ENCODE data around the gene SZRD1. TPM values are rescaled to one million over a fixed set of nuclear protein-coding genes. Genes with fewer than 3 reads are reported as not detected.
A peak's percentile ranks its signal among the peaks of the same experiment; 100 is the strongest.
"Not testable (repeated sequence)": the region's sequence is repeated elsewhere in the genome, so short reads cannot be mapped to it uniquely, and the experiment has no call there.

The SZRD1 gene
- total RNA-seq, 2 experiments from 2014 or later: 184 to 238 TPM

GRCh38 chr1:16348414-16349182 lies 18.4 kb upstream of the SZRD1 start:
- Mint-ChIP-seq H3K9me3 (ENCODE audit: low read depth) (no peaks in the 10 kb centered on the region), H3K36me3 (ENCODE audit: low read depth) (peaks cover 4% of the 10 kb centered on the region), H3K27me3 (no peaks in the 10 kb centered on the region), H3K27ac (no peak overlapping the region), H3K4me1 (peaks cover 35% of the 10 kb centered on the region), H3K4me3 (no peak overlapping the region)
- CTCF ChIA-PET: interaction anchor here (0.7 kb wide), 1 partner anchor 33 kb away, joined by 4 read pairs; no protein-coding TSS in a partner anchor
- ATAC-seq: no peak
- POLR2A ChIA-PET: no interaction called here
- DNase-seq: no peak
- intact Hi-C loops (cut with DNase I, micrococcal nuclease): no loop called here

GRCh38 chr1:16349847-16350406 lies 17.1 kb upstream of the SZRD1 start:
- no peak for DNase-seq
- ChIA-PET CTCF (interaction anchor here (0.7 to 1.3 kb wide), 3 partner anchors 13 to 125 kb away, joined by 3 to 6 read pairs (median 3); no protein-coding TSS in a partner anchor), POLR2A (no interaction called here)
- Mint-ChIP-seq H3K27me3 (no peaks in the 10 kb centered on the region), H3K4me1 (peaks cover 35% of the 10 kb centered on the region), H3K4me3 (no peak overlapping the region), H3K27ac (peak overlapping the region; percentile 33), H3K9me3 (ENCODE audit: low read depth) (no peaks in the 10 kb centered on the region), H3K36me3 (ENCODE audit: low read depth) (peaks cover 4% of the 10 kb centered on the region)
- no peak for ATAC-seq
- intact Hi-C loops (cut with DNase I, micrococcal nuclease): no loop called here

- no peak for ATAC-seq
- ChIA-PET POLR2A (interaction anchor here (1.2 kb wide), 2 partner anchors 13 to 16 kb away, joined by 3 to 6 read pairs; partner anchors contain the start of gene SZRD1), CTCF (interaction anchor here (0.9 to 4.4 kb wide), 4 partner anchors 14 to 195 kb away, joined by 3 to 76 read pairs (median 6); partner anchors contain the start of gene SZRD1)
- peak; percentile 26 for DNase-seq
- peak overlapping the region; percentile 96 for H3K4me3 Mint-ChIP-seq
- H3K4me1 Mint-ChIP-seq: peaks cover 31% of the 10 kb centered on the region
- H3K36me3 Mint-ChIP-seq (ENCODE audit: low read depth): peaks cover 4% of the 10 kb centered on the region
- peak overlapping the region; percentile 76 for H3K27ac Mint-ChIP-seq
- no peaks in the 10 kb centered on the region for H3K27me3 Mint-ChIP-seq
- intact Hi-C loops (cut with DNase I, micrococcal nuclease): no loop called here
- H3K9me3 Mint-ChIP-seq (ENCODE audit: low read depth): no peaks in the 10 kb centered on the region
Observed at GRCh38 chr1:16351456-16351993, 15.5 kb upstream of the SZRD1 start.

GRCh38 chr1:16351994-16352841 lies 14.8 kb upstream of the SZRD1 start, which contains the start of gene FBXO42:
TSS of gene FBXO42 (minus strand) at chr1:16352480. CDS start at chr1:16315418, 37,062 bp downstream.
- ChIA-PET CTCF (interaction anchor here (0.7 to 4.4 kb wide), 6 partner anchors 13 to 377 kb away, joined by 3 to 76 read pairs (median 4); partner anchors contain the start of gene SZRD1), POLR2A (interaction anchor here (0.6 to 1.2 kb wide), 6 partner anchors 11 to 290 kb away, joined by 3 to 7 read pairs (median 4); partner anchors contain the start of gene SZRD1)
- DNase-seq: peak; percentile 95
- H3K36me3 Mint-ChIP-seq (ENCODE audit: low read depth): peaks cover 4% of the 10 kb centered on the region
- H3K27me3 Mint-ChIP-seq: no peaks in the 10 kb centered on the region
- no peaks in the 10 kb centered on the region for H3K9me3 Mint-ChIP-seq (ENCODE audit: low read depth)
- peak within 1 kb of the TSS; percentile 96 for H3K4me3 Mint-ChIP-seq
- ATAC-seq: peak; percentile 92
- peaks cover 31% of the 10 kb centered on the region for H3K4me1 Mint-ChIP-seq
- intact Hi-C loops (cut with DNase I, micrococcal nuclease): loop anchor here (1.0 to 2.0 kb wide), 9 partner anchors 15 to 828 kb away; partner anchors contain the start of genes SZRD1 (in 2 of the 2), CASP9 (in 1 of the 2), CPLANE2 (in 1 of the 2) and NBPF1 (in 1 of the 2)
- H3K27ac Mint-ChIP-seq: peak within 1 kb of the TSS; percentile 96

- DNase-seq (no peak), ATAC-seq (no peak)
- intact Hi-C loops (cut with DNase I, micrococcal nuclease): loop anchor here (1.0 to 2.0 kb wide), 9 partner anchors 14 to 829 kb away; partner anchors contain the start of genes SZRD1 (in 2 of the 2), CASP9 (in 1 of the 2), CPLANE2 (in 1 of the 2) and NBPF1 (in 1 of the 2)
- H3K9me3 Mint-ChIP-seq (ENCODE audit: low read depth): no peaks in the 10 kb centered on the region
- H3K36me3 Mint-ChIP-seq (ENCODE audit: low read depth): peaks cover 4% of the 10 kb centered on the region
- H3K27ac Mint-ChIP-seq: peak overlapping the region; percentile 96
- peaks cover 30% of the 10 kb centered on the region for H3K4me1 Mint-ChIP-seq
- ChIA-PET POLR2A (interaction anchor here (0.6 to 1.2 kb wide), 6 partner anchors 10 to 290 kb away, joined by 3 to 7 read pairs (median 4); partner anchors contain the start of gene SZRD1), CTCF (interaction anchor here (0.7 to 4.4 kb wide), 4 partner anchors 12 to 378 kb away, joined by 4 to 76 read pairs (median 6); partner anchors contain the start of gene SZRD1)
- H3K4me3 Mint-ChIP-seq: peak overlapping the region; percentile 96
- H3K27me3 Mint-ChIP-seq: no peaks in the 10 kb centered on the region
Observed at GRCh38 chr1:16352842-16353535, 14.1 kb upstream of the SZRD1 start.

- Mint-ChIP-seq H3K4me1 (peaks cover 18% of the 10 kb centered on the region), H3K9me3 (ENCODE audit: low read depth) (no peaks in the 10 kb centered on the region), H3K36me3 (ENCODE audit: low read depth) (peaks cover 2% of the 10 kb centered on the region), H3K27me3 (no peaks in the 10 kb centered on the region), H3K27ac (no peak overlapping the region), H3K4me3 (no peak overlapping the region)
- DNase-seq (no peak), ATAC-seq (no peak)
- CTCF ChIA-PET: interaction anchor here (0.6 to 4.4 kb wide), 2 partner anchors 11 to 79 kb away, joined by 3 to 76 read pairs; partner anchors contain the start of gene SZRD1
- intact Hi-C loops (cut with DNase I, micrococcal nuclease): no loop called here
- POLR2A ChIA-PET: interaction anchor here (1.0 kb wide), 1 partner anchor 16 kb away, joined by 3 read pairs; no protein-coding TSS in a partner anchor
Observed at GRCh38 chr1:16354619-16355018, 12.4 kb upstream of the SZRD1 start.

- intact Hi-C loops (cut with DNase I, micrococcal nuclease): no loop called here
- no peak for DNase-seq
Observed at GRCh38 chr1:16356867-16357266, 10.2 kb upstream of the SZRD1 start.

GRCh38 chr1:16365146-16365498 lies 1.9 kb upstream of the SZRD1 start:
- Mint-ChIP-seq H3K27ac (peak overlapping the region; percentile 51), H3K4me1 (peaks cover 23% of the 10 kb centered on the region), H3K36me3 (ENCODE audit: low read depth) (peaks cover 13% of the 10 kb centered on the region)
- intact Hi-C loops (cut with DNase I, micrococcal nuclease): loop anchor here (5.0 to 10.0 kb wide), 3 partner anchors 130 to 690 kb away; partner anchors contain the start of genes CPLANE2 (in 1 of the 2), NBPF1 (in 1 of the 2) and SDHB (in 1 of the 2)
- POLR2A ChIA-PET: interaction anchor here (0.6 to 1.0 kb wide), 3 partner anchors 51 to 156 kb away, joined by 3 to 9 read pairs (median 4); no protein-coding TSS in a partner anchor
- H3K4me3 Mint-ChIP-seq; H3K27me3 Mint-ChIP-seq; ATAC-seq; DNase-seq; H3K9me3 Mint-ChIP-seq (ENCODE audit: low read depth): not testable (repeated sequence)
- CTCF ChIA-PET: interaction anchor here (0.9 to 8.5 kb wide), 5 partner anchors 10 to 359 kb away, joined by 3 to 76 read pairs (median 3); partner anchors contain the start of gene FBXO42

More at GRCh38 chr1:16356867-16357266, 10.2 kb upstream of the SZRD1 start:
- ChIA-PET POLR2A (no interaction called here), CTCF (interaction anchor here (1.0 kb wide), 1 partner anchor 268 kb away, joined by 3 read pairs; no protein-coding TSS in a partner anchor)
- no peak overlapping the region for H3K27ac Mint-ChIP-seq
- H3K27me3 Mint-ChIP-seq: no peaks in the 10 kb centered on the region
- peaks cover 8% of the 10 kb centered on the region for H3K4me1 Mint-ChIP-seq
- ATAC-seq: no peak
- H3K36me3 Mint-ChIP-seq (ENCODE audit: low read depth): peaks cover 2% of the 10 kb centered on the region
- H3K4me3 Mint-ChIP-seq: no peak overlapping the region
- H3K9me3 Mint-ChIP-seq (ENCODE audit: low read depth): no peaks in the 10 kb centered on the region

- peak overlapping the region; percentile 99 for H3K27ac Mint-ChIP-seq
- peak overlapping the region; percentile 95 for H3K4me3 Mint-ChIP-seq
- ChIA-PET POLR2A (interaction anchor here (0.5 to 1.8 kb wide), 13 partner anchors 14 to 580 kb away, joined by 3 to 6 read pairs (median 4); partner anchors contain the start of genes FBXO42 and NECAP2), CTCF (interaction anchor here (0.7 to 8.5 kb wide), 3 partner anchors 14 to 254 kb away, joined by 3 to 76 read pairs (median 5); partner anchors contain the start of genes FBXO42 and NECAP2)
- H3K4me1 Mint-ChIP-seq: peaks cover 39% of the 10 kb centered on the region
- H3K36me3 Mint-ChIP-seq (ENCODE audit: low read depth): peaks cover 18% of the 10 kb centered on the region
- ATAC-seq (peak; percentile 63), DNase-seq (peak; percentile 92)
- intact Hi-C loops (cut with DNase I, micrococcal nuclease): loop anchor here (1.0 to 10.0 kb wide), 17 partner anchors 15 to 751 kb away; partner anchors contain the start of genes CPLANE2 (in 2 of the 2), FBXO42 (in 2 of the 2), NBPF1 (in 2 of the 2) and NECAP2 (in 2 of the 2)
- no peaks in the 10 kb centered on the region for H3K27me3 Mint-ChIP-seq
- no peaks in the 10 kb centered on the region for H3K9me3 Mint-ChIP-seq (ENCODE audit: low read depth)
Observed at GRCh38 chr1:16367258-16367967, 371 bp downstream of the SZRD1 start.
